HAP-1 (cell line): Measurements from ENCODE around the gene NUBP2.

Source experiments
- DNase-seq, 2 experiments: peaks; one replicate each; pipeline ENCODE4 v3.0.0-alpha.2; 2016 to 2020; ENCODE audit warnings: low spot score in 2 of 2
- H3K27me3 ChIP-seq: fragments of 250-450 bp; sonication (Bioruptor Pico); 2 replicates; pipeline ENCODE4 v1.5.1; 2020; ENCODE audit warnings: low read depth, mild to moderate bottlenecking, moderate library complexity
- H3K36me3 ChIP-seq: fragments of 250-450 bp; sonication (Bioruptor Pico); replicated peaks from 2 replicates; pipeline ENCODE4 v1.5.1; 2020; ENCODE audit warnings: mild to moderate bottlenecking
- H3K4me1 ChIP-seq: fragments of 250-450 bp; sonication (Bioruptor Pico); 2 replicates; pipeline ENCODE4 v1.5.1; 2020; ENCODE audit warnings: mild to moderate bottlenecking
- H3K4me3 ChIP-seq: fragments of 250-450 bp; sonication (Bioruptor Pico); 2 replicates; pipeline ENCODE4 v1.5.1; 2020; ENCODE audit warnings: mild to moderate bottlenecking, moderate library complexity
- H3K9me3 ChIP-seq: fragments of 250-450 bp; sonication (Bioruptor Pico); 2 replicates; pipeline ENCODE4 v1.5.1; 2020; ENCODE audit warnings: mild to moderate bottlenecking, moderate library complexity
- in situ Hi-C: fragments of 300-500 bp; cut with MboI; formaldehyde crosslinking; loops from 3 replicates; pipeline ENCODE4 v1.14.3; 2020; ENCODE audit warnings: low sequenced_read_pairs, inconsistent platforms, mixed read lengths

The NUBP2 gene

GRCh38 chr16:1747934-1748333, 34.8 kb upstream of the NUBP2 start:
- H3K9me3 ChIP-seq, result no peaks in the 10 kb centered on the region
- DNase-seq, result no peak
- peaks cover 22% of the 10 kb centered on the region for H3K36me3 ChIP-seq
- no peaks in the 10 kb centered on the region for H3K27me3 ChIP-seq
- in situ Hi-C loops, result no loop called here
- H3K4me1 ChIP-seq, result no peaks in the 10 kb centered on the region
- H3K4me3 ChIP-seq, result no peak overlapping the region

DNA sequence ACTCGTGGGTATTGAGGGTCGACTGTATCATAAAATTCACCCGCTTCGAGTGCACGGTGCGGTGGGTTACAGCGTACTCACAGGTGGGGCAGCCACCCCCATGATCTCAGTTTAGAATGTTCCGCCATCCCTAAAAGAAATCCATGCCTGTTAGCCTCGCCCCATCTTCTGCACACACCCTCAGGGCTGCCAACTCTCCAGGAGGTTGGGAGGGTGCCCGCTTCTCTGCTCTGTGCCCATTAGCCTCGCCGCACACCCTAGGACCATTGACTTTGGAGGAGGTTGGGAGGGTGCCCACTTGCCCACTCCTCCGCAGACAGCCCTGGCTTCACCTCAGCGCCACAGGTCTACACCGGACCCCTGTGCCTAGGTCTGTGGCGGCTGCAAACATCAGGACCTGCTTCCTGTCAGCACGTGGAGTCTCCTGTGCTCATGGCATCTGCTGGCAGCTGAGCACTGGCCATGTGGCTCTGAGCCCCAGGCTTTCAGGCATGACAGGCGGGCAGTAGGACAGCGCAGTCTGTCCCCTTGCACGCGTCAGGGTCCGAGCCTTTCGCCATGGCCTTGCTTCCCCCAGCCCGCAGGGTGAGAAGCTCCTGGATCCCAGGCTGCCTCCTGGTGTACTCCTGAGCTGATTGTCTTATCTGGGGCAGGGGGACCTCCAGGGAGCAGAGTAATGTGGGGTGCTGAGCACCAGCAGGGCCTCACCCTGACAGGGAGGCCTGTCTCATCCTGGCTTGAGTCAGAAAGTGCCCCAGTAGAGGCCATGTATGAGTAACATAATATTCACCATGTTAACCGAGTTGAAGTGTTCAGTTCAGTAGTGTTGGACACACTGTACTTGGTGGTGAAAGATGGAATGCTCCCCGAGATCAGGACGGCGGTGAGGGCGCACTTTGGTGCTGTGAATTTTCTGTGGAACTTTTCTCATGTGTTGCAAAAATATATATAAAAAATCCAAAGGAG, 33.3 kb upstream of the NUBP2 start:
- no peaks in the 10 kb centered on the region for H3K27me3 ChIP-seq
- H3K36me3 ChIP-seq, result peaks cover 22% of the 10 kb centered on the region
- no peak for DNase-seq
- no peaks in the 10 kb centered on the region for H3K4me1 ChIP-seq
- in situ Hi-C loops, result no loop called here
- no peak overlapping the region for H3K4me3 ChIP-seq
- H3K9me3 ChIP-seq, result no peaks in the 10 kb centered on the region

GRCh38 chr16:1751946-1752345, 30.8 kb upstream of the NUBP2 start:
- Histone ChIP-seq H3K4me3 (no peak overlapping the region), H3K4me1 (no peaks in the 10 kb centered on the region), H3K36me3 (peaks cover 21% of the 10 kb centered on the region), H3K27me3 (no peaks in the 10 kb centered on the region), H3K9me3 (no peaks in the 10 kb centered on the region)
- DNase-seq, result no peak
- in situ Hi-C loops, result no loop called here

- peaks cover 21% of the 10 kb centered on the region for H3K36me3 ChIP-seq
- in situ Hi-C loops, result no loop called here
- H3K27me3 ChIP-seq, result no peaks in the 10 kb centered on the region
Observed at GRCh38 chr16:1752853-1753252, 29.9 kb upstream of the NUBP2 start.

DNA sequence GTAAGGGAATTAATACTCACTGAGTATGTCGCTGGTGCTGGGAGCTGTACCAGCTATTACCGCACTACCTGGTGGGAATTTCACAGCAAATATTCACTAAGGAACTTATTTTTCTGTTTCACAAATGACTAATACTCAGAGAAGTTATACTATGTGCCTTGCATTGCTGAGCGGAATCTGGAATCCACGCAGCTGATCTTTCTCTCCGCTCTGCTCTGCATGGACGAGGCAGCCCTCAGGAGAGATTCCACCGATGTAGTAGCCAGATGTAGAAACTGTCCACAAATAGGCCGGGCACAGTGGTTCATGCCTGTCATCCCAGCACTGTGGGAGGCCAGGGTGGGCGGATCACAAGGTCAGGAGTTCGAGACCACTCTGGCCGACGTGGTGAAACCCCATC, 28.6 kb upstream of the NUBP2 start:
- Histone ChIP-seq H3K4me1 (no peaks in the 10 kb centered on the region), H3K27me3 (no peaks in the 10 kb centered on the region), H3K4me3 (no peak overlapping the region), H3K9me3 (no peaks in the 10 kb centered on the region), H3K36me3 (peaks cover 21% of the 10 kb centered on the region)
- in situ Hi-C loops, result no loop called here
- no peak for DNase-seq

More at GRCh38 chr16:1752853-1753252, 29.9 kb upstream of the NUBP2 start:
- no peak overlapping the region for H3K4me3 ChIP-seq
- DNase-seq, result no peak
- H3K4me1 ChIP-seq, result no peaks in the 10 kb centered on the region
- H3K9me3 ChIP-seq, result no peaks in the 10 kb centered on the region

- no peaks in the 10 kb centered on the region for H3K27me3 ChIP-seq
- no peak overlapping the region for H3K4me3 ChIP-seq
- H3K36me3 ChIP-seq, result peaks cover 8% of the 10 kb centered on the region
- in situ Hi-C loops, result no loop called here
- no peaks in the 10 kb centered on the region for H3K4me1 ChIP-seq
- no peak for DNase-seq
- no peaks in the 10 kb centered on the region for H3K9me3 ChIP-seq
Observed at GRCh38 chr16:1757714-1758461, 24.9 kb upstream of the NUBP2 start.

GRCh38 chr16:1758923-1759322, 23.8 kb upstream of the NUBP2 start:
- H3K27me3 ChIP-seq, result no peaks in the 10 kb centered on the region
- DNase-seq, result no peak
- H3K36me3 ChIP-seq, result peaks cover 9% of the 10 kb centered on the region
- no peaks in the 10 kb centered on the region for H3K9me3 ChIP-seq
- no peaks in the 10 kb centered on the region for H3K4me1 ChIP-seq
- in situ Hi-C loops, result no loop called here
- no peak overlapping the region for H3K4me3 ChIP-seq

GRCh38 chr16:1759511-1759910, 23.2 kb upstream of the NUBP2 start:
- no peak for DNase-seq
- in situ Hi-C loops, result no loop called here
- no peak overlapping the region for H3K4me3 ChIP-seq
- no peaks in the 10 kb centered on the region for H3K27me3 ChIP-seq
- H3K4me1 ChIP-seq, result no peaks in the 10 kb centered on the region
- peaks cover 11% of the 10 kb centered on the region for H3K36me3 ChIP-seq
- no peaks in the 10 kb centered on the region for H3K9me3 ChIP-seq

- Histone ChIP-seq H3K4me1 (no peaks in the 10 kb centered on the region), H3K9me3 (no peaks in the 10 kb centered on the region), H3K27me3 (no peaks in the 10 kb centered on the region), H3K4me3 (no peak overlapping the region), H3K36me3 (peaks cover 17% of the 10 kb centered on the region)
- DNase-seq, result no peak
- in situ Hi-C loops, result no loop called here
Observed at GRCh38 chr16:1760911-1761310, 21.8 kb upstream of the NUBP2 start.

- peaks cover 24% of the 10 kb centered on the region for H3K36me3 ChIP-seq
- no peak for DNase-seq
- no peaks in the 10 kb centered on the region for H3K27me3 ChIP-seq
- H3K4me3 ChIP-seq, result no peak overlapping the region
- in situ Hi-C loops, result no loop called here
- H3K9me3 ChIP-seq, result no peaks in the 10 kb centered on the region
- no peaks in the 10 kb centered on the region for H3K4me1 ChIP-seq
Observed at GRCh38 chr16:1761751-1762150, 21.0 kb upstream of the NUBP2 start.

- Histone ChIP-seq H3K4me3 (no peak overlapping the region), H3K4me1 (no peaks in the 10 kb centered on the region), H3K27me3 (no peaks in the 10 kb centered on the region), H3K9me3 (no peaks in the 10 kb centered on the region), H3K36me3 (peaks cover 27% of the 10 kb centered on the region)
- DNase-seq, result no peak
- in situ Hi-C loops, result no loop called here
Observed at GRCh38 chr16:1762196-1762878, 20.4 kb upstream of the NUBP2 start.

GRCh38 chr16:1762879-1763520, 19.8 kb upstream of the NUBP2 start:
- Histone ChIP-seq H3K4me3 (no peak overlapping the region), H3K27me3 (no peaks in the 10 kb centered on the region), H3K4me1 (no peaks in the 10 kb centered on the region), H3K9me3 (no peaks in the 10 kb centered on the region), H3K36me3 (peaks cover 34% of the 10 kb centered on the region)
- no peak for DNase-seq
- in situ Hi-C loops, result no loop called here
